ENCODE results near the gene AKAP11. TPM values are rescaled to one million over a fixed set of nuclear protein-coding genes. Genes with fewer than 3 reads are reported as not detected.

The AKAP11 gene
- total and polyA plus RNA-seq, 11 donors = 3.8 to 33.7 (median 24.0) TPM

- Histone ChIP-seq H3K4me3 (no peak overlapping the region), H3K27me3 (no peaks in the 10 kb centered on the region), H3K27ac (no peak overlapping the region), H3K4me1 (peaks cover 0 to 21% (median 0%) of the 10 kb centered on the region in 12 donors), H3K36me3 (no peaks in the 10 kb centered on the region), H3K9me3 (no peaks in the 10 kb centered on the region)
- no peak for TF ChIP-seq POLR2A (IDR thresholded peaks at IDR 0.05)
- TF ChIP-seq, protein P1, sequence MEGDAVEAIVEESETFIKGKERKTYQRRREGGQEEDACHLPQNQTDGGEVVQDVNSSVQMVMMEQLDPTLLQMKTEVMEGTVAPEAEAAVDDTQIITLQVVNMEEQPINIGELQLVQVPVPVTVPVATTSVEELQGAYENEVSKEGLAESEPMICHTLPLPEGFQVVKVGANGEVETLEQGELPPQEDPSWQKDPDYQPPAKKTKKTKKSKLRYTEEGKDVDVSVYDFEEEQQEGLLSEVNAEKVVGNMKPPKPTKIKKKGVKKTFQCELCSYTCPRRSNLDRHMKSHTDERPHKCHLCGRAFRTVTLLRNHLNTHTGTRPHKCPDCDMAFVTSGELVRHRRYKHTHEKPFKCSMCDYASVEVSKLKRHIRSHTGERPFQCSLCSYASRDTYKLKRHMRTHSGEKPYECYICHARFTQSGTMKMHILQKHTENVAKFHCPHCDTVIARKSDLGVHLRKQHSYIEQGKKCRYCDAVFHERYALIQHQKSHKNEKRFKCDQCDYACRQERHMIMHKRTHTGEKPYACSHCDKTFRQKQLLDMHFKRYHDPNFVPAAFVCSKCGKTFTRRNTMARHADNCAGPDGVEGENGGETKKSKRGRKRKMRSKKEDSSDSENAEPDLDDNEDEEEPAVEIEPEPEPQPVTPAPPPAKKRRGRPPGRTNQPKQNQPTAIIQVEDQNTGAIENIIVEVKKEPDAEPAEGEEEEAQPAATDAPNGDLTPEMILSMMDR (IDR thresholded peaks at IDR 0.05) = no peak
- 79 to 85% (median 83%) methylated on average over 6 of the region's 6 CpGs for WGBS, 4 donors
- DNase-seq (no peak), ATAC-seq (no peak)
- intact Hi-C loops (cut with DNase I) = no loop called here
Measured at GRCh38 chr13:42355491-42356183, 83.7 kb downstream of the AKAP11 start.

DNA sequence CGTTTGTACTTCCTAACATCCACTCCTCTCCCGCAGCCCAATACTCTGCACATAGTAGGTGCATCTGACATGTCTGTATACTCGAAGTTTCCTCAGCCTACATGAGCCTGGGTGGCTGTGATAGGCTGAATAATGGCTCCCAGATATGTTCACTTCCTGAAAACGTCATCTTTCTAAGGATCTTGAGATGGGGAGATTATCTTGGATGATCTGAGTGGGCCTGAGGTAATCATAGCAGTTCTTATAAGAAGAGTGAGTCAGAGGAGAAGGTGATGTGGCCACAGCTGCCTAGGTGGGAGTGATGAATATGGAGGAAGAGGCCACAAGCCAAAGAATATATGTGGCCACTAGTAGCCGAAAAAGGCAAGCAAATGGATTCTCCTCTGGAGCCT, 84.2 kb downstream of the AKAP11 start:
- Histone ChIP-seq H3K27ac (no peak overlapping the region), H3K4me3 (no peak overlapping the region), H3K4me1 (peaks cover 0 to 21% (median 0%) of the 10 kb centered on the region in 12 donors), H3K27me3 (no peaks in the 10 kb centered on the region), H3K36me3 (no peaks in the 10 kb centered on the region), H3K9me3 (no peaks in the 10 kb centered on the region)
- intact Hi-C loops (cut with DNase I) = no loop called here
- no peak for DNase-seq
- WGBS, 4 donors = 82 to 90% (median 86%) methylated on average over 5 of the region's 5 CpGs
- TF ChIP-seq POLR2A (IDR thresholded peaks at IDR 0.05) = no peak
- TF ChIP-seq, protein P1 (IDR thresholded peaks at IDR 0.05) = no peak
- no peak for ATAC-seq

- peaks cover 0 to 4% (median 0%) of the 10 kb centered on the region in 12 donors for H3K4me1 ChIP-seq
- H3K4me3 ChIP-seq = no peak overlapping the region
- H3K9me3 ChIP-seq = no peaks in the 10 kb centered on the region
- 54 to 69% (median 66%) methylated on average over 8 of the region's 8 CpGs for WGBS, 4 donors
- DNase-seq (no peak), ATAC-seq (no peak)
- TF ChIP-seq, protein P1 (IDR thresholded peaks at IDR 0.05) = no peak
- no peak for TF ChIP-seq POLR2A (IDR thresholded peaks at IDR 0.05)
- H3K27me3 ChIP-seq = no peaks in the 10 kb centered on the region
- no peaks in the 10 kb centered on the region for H3K36me3 ChIP-seq
- intact Hi-C loops (cut with DNase I) = no loop called here
- no peak overlapping the region for H3K27ac ChIP-seq
Measured at GRCh38 chr13:42360046-42360574, 88.2 kb downstream of the AKAP11 start.

- intact Hi-C loops (cut with DNase I) = no loop called here
Measured at GRCh38 chr13:42361701-42362100, 89.7 kb downstream of the AKAP11 start.

More at GRCh38 chr13:42361701-42362100, 89.7 kb downstream of the AKAP11 start:
- Histone ChIP-seq H3K36me3 (no peaks in the 10 kb centered on the region), H3K27me3 (no peaks in the 10 kb centered on the region), H3K9me3 (no peaks in the 10 kb centered on the region), H3K4me3 (no peak overlapping the region), H3K27ac (no peak overlapping the region), H3K4me1 (no peaks in the 10 kb centered on the region)
- ATAC-seq (no peak), DNase-seq (no peak)
- 56 to 63% (median 61%) methylated on average over 6 of the region's 6 CpGs for WGBS, 4 donors
- TF ChIP-seq, protein P1 (IDR thresholded peaks at IDR 0.05) = no peak
- no peak for TF ChIP-seq POLR2A (IDR thresholded peaks at IDR 0.05)
